DND-41 (cell line): ENCODE results near the gene PTDSS2.

Experiments used
- ATAC-seq: fragments of 200-7000 bp; cut with Tn5 transposase; 3 replicates; pipeline ENCODE4 v1.9.1; 2021; ENCODE audit warnings: low read depth; ENCODE audit not compliant: insufficient read depth
- DNase-seq: peaks from one replicate; pipeline ENCODE4 v3.0.0-alpha.2; 2020
- H2AFZ ChIP-seq: 2 replicates; pipeline ENCODE4 v1.6.0; 2012; ENCODE audit warnings: low read depth, low read length
- H3K27ac ChIP-seq: 2 replicates; pipeline ENCODE4 v1.5.1; 2012; ENCODE audit warnings: low read length, inconsistent platforms
- H3K27me3 ChIP-seq: fragments of 200-600 bp; sonication (generic); 2 replicates; pipeline ENCODE4 v1.6.0; 2012; ENCODE audit warnings: low read length, mild to moderate bottlenecking, inconsistent platforms; ENCODE audit not compliant: insufficient read depth, poor library complexity
- H3K36me3 ChIP-seq: 2 replicates; pipeline ENCODE4 v1.5.1; 2012; ENCODE audit warnings: low read length, inconsistent platforms; ENCODE audit not compliant: insufficient read depth
- H3K4me1 ChIP-seq: 2 replicates; pipeline ENCODE4 v1.5.1; 2012; ENCODE audit warnings: mild to moderate bottlenecking, low read length; ENCODE audit not compliant: insufficient read depth
- H3K4me2 ChIP-seq: 2 replicates; pipeline ENCODE4 v1.6.0; 2012; ENCODE audit warnings: mild to moderate bottlenecking, moderate library complexity, low read length, inconsistent platforms; ENCODE audit not compliant: insufficient read depth
- H3K4me3 ChIP-seq, 2 experiments: fragments of 200-600 bp in 1 of 2; shearing (Covaris generic) in 1 of 2; 2 replicates each; pipeline ENCODE4 v1.5.1; 2012 to 2016; ENCODE audit warnings: inconsistent platforms in 2 of 2, low read length in 2 of 2, mild to moderate bottlenecking in 2 of 2, low read depth in 1 of 2, moderate library complexity in 1 of 2
- H3K79me2 ChIP-seq: 2 replicates; pipeline ENCODE4 v1.6.0; 2012; ENCODE audit warnings: low read length, inconsistent platforms; ENCODE audit not compliant: insufficient read depth
- H3K9ac ChIP-seq: 2 replicates; pipeline ENCODE4 v1.6.0; 2012; ENCODE audit warnings: low read depth, mild to moderate bottlenecking, inconsistent platforms, low read length, moderate library complexity
- H3K9me3 ChIP-seq: 2 replicates; pipeline ENCODE4 v1.5.1; 2012; ENCODE audit warnings: low read length, moderate library complexity, mild to moderate bottlenecking, inconsistent platforms; ENCODE audit not compliant: insufficient read depth, severe bottlenecking
- H4K20me1 ChIP-seq: 2 replicates; pipeline ENCODE4 v1.6.0; 2012; ENCODE audit warnings: low read length; ENCODE audit not compliant: insufficient read depth
- CTCF ChIP-seq: IDR thresholded peaks from 2 replicates; pipeline ENCODE4 v1.5.1; 2012; ENCODE audit warnings: borderline replicate concordance, low read length, moderate library complexity, mild to moderate bottlenecking; ENCODE audit not compliant: poor library complexity, severe bottlenecking; ENCODE audit errors: extremely low read depth
- EZH2 ChIP-seq: IDR thresholded peaks from 3 replicates; pipeline ENCODE4 v1.6.1; 2012; ENCODE audit warnings: borderline replicate concordance, low read depth, mild to moderate bottlenecking, moderate library complexity, low read length, inconsistent platforms; ENCODE audit not compliant: severe bottlenecking

The PTDSS2 gene

DNA sequence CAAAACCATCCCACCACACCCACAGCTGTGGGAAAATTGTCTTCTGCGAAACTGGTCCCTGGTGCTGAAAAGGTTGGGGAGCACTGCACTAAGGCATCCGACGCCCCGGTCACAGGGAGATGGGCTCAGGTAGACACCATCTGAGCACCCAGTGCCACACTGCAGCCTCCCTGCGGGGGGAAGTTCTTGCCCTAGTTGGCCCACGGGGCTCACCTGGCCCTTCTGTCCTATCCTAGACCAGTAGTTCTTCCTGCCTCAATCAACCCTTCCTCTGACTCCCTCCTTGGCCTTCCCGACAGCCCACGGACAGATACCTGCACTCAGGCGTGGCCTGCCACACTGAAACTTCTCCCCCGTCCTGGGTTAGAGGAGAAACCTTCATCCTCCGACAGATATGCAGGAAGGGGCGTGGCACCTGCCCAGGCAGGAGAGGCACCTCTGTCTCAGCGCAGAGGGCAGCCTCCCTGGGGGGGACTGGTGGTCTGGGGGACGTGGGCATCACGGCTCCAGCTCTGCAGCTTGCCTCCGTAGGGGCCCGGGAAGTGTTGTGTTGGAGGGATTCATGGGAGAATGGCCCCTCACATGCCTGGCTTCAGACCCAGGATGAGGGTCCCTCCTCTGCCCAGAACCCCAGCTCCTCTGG lies 12.7 kb upstream of the PTDSS2 start:
- Histone ChIP-seq H3K9me3 (no peaks in the 10 kb centered on the region), H3K36me3 (no peaks in the 10 kb centered on the region), H3K4me1 (no peaks in the 10 kb centered on the region), H3K4me3 (no peak overlapping the region), H4K20me1 (no peaks in the 10 kb centered on the region), H2AFZ (no peak overlapping the region), H3K9ac (no peak overlapping the region), H3K4me2 (no peak overlapping the region), H3K79me2 (no peaks in the 10 kb centered on the region), H3K27ac (no peak overlapping the region), H3K27me3 (no peaks in the 10 kb centered on the region)
- TF ChIP-seq EZH2: no peak
- TF ChIP-seq CTCF: no peak
- no peak for ATAC-seq
- no peak for DNase-seq

GRCh38 chr11:438101-438844 lies 11.8 kb upstream of the PTDSS2 start:
- DNase-seq (no peak), ATAC-seq (no peak)
- no peak overlapping the region for H3K9ac ChIP-seq
- H3K4me1 ChIP-seq: no peaks in the 10 kb centered on the region
- no peak overlapping the region for H3K4me2 ChIP-seq
- no peaks in the 10 kb centered on the region for H3K27me3 ChIP-seq
- H3K9me3 ChIP-seq: no peaks in the 10 kb centered on the region
- no peaks in the 10 kb centered on the region for H4K20me1 ChIP-seq
- no peak for TF ChIP-seq CTCF
- no peak for TF ChIP-seq EZH2
- H3K36me3 ChIP-seq: no peaks in the 10 kb centered on the region
- no peaks in the 10 kb centered on the region for H3K79me2 ChIP-seq
- no peak overlapping the region for H3K27ac ChIP-seq
- no peak overlapping the region for H3K4me3 ChIP-seq
- H2AFZ ChIP-seq: no peak overlapping the region

DNA sequence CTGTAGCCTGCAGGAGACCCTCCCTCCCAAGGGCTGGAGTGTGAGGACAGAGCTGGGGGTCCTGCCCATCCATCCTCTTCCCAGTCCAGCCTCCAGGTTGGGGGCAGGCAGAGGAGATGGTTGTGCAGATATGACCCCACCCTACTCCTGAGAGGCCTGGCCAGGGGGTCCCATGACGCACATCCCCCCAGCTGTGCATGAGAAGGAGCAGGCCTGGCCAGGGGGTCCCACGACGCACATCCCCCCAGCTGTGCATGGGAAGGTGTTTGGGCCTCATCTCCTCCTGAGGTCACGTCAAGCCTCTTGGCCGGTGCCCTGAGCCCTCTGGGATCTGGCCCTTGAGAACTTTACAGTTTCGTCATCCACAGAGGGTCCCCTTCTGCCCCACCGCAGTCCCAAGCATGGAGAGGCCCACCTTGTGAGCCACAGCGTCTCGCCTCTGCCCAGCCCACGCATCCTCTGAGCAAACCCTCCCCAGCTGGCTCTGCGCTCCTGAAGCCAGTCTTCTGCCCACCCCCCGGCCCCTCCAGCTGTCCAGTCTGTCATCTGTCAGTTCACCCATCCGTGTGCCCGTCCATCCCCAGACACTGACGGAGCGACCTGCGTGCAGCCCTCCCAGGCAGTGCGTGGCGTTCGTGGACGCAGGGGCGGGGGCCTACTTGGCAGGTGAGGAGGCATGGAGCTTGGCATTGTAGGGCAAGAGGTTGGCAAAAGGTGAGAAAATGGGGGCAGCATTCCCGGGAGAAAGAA lies 10.6 kb upstream of the PTDSS2 start:
- Histone ChIP-seq H3K9me3 (no peaks in the 10 kb centered on the region), H3K4me2 (no peak overlapping the region), H3K4me3 (no peak overlapping the region), H2AFZ (no peak overlapping the region), H4K20me1 (no peaks in the 10 kb centered on the region), H3K4me1 (no peaks in the 10 kb centered on the region), H3K9ac (no peak overlapping the region), H3K79me2 (no peaks in the 10 kb centered on the region), H3K27ac (no peak overlapping the region), H3K27me3 (no peaks in the 10 kb centered on the region), H3K36me3 (no peaks in the 10 kb centered on the region)
- DNase-seq (no peak), ATAC-seq (no peak)
- no peak for TF ChIP-seq EZH2
